GM21576 (cell line): ENCODE data around the gene LRGUK.
"Not testable (repeated sequence)": the region's sequence is repeated elsewhere in the genome, so short reads cannot be mapped to it uniquely, and the experiment has no call there.

Experiments
- ATAC-seq: cut with Tn5 transposase; IDR thresholded peaks from one replicate; pipeline ENCODE4 v1.9.1; 2021; ENCODE audit warnings: mild to moderate bottlenecking, moderate library complexity; ENCODE audit not compliant: unreplicated experiment

The LRGUK gene

GRCh38 chr7:134220236-134220635 is 93.1 kb downstream of the LRGUK start:
- ATAC-seq: no peak

- ATAC-seq: not testable (repeated sequence)
These were observed 104.2 kb downstream of the LRGUK start for GRCh38 chr7:134231296-134231695.

GRCh38 chr7:134234216-134234615 is 107.1 kb downstream of the LRGUK start:
- no peak for ATAC-seq

- peak; percentile 53 for ATAC-seq
These were observed 118.1 kb downstream of the LRGUK start for GRCh38 chr7:134245253-134245652.

- no peak for ATAC-seq
These were observed 119.2 kb downstream of the LRGUK start for GRCh38 chr7:134246347-134246746.

- ATAC-seq: no peak
These were observed 119.6 kb downstream of the LRGUK start for GRCh38 chr7:134246761-134247160.

- ATAC-seq: no peak
These were observed 121.1 kb downstream of the LRGUK start for GRCh38 chr7:134248196-134248595.

- no peak for ATAC-seq
These were observed 127.2 kb downstream of the LRGUK start for GRCh38 chr7:134254311-134254710.

GRCh38 chr7:134255814-134256213 is 128.7 kb downstream of the LRGUK start:
- ATAC-seq: no peak

- ATAC-seq: no peak
These were observed 135.2 kb downstream of the LRGUK start for GRCh38 chr7:134262322-134262721.

- no peak for ATAC-seq
These were observed 149.8 kb downstream of the LRGUK start for GRCh38 chr7:134276951-134277350.

- ATAC-seq: no peak
These were observed 151.5 kb downstream of the LRGUK start for GRCh38 chr7:134278502-134279153.

- no peak for ATAC-seq
These were observed 152.2 kb downstream of the LRGUK start for GRCh38 chr7:134279336-134279735.

- ATAC-seq: no peak
These were observed 152.8 kb downstream of the LRGUK start for GRCh38 chr7:134279898-134280297.

- no peak for ATAC-seq
These were observed 153.4 kb downstream of the LRGUK start for GRCh38 chr7:134280508-134280907.

GRCh38 chr7:134284011-134284410 is 156.9 kb downstream of the LRGUK start:
- ATAC-seq: no peak

GRCh38 chr7:134284952-134285351 is 157.8 kb downstream of the LRGUK start:
- ATAC-seq: no peak

GRCh38 chr7:134287916-134288659 is 160.9 kb downstream of the LRGUK start:
- ATAC-seq: no peak

GRCh38 chr7:134289423-134289822 is 162.3 kb downstream of the LRGUK start:
- no peak for ATAC-seq

GRCh38 chr7:134289841-134290240 is 162.7 kb downstream of the LRGUK start:
- ATAC-seq: no peak

GRCh38 chr7:134290286-134290685 is 163.1 kb downstream of the LRGUK start:
- no peak for ATAC-seq

GRCh38 chr7:134293002-134293740 is 166.0 kb downstream of the LRGUK start:
- peak; percentile 100 for ATAC-seq
